Neural progenitor cell (in vitro differentiated cells): ENCODE results near the gene PAFAH1B1.

Experiments used
- EZH2 ChIP-seq: fragments of 200-600 bp; sonication (generic); IDR thresholded peaks from 2 replicates; pipeline ENCODE4 v1.6.1; 2017; ENCODE audit warnings: antibody characterized with exemption, mild to moderate bottlenecking, moderate library complexity
- EZH2phosphoT487 ChIP-seq: fragments of 200-600 bp; sonication (generic); IDR thresholded peaks from 2 replicates; pipeline ENCODE4 v1.6.1; 2017; ENCODE audit warnings: antibody characterized with exemption
- TF ChIP-seq, protein P1 (sequence below): fragments of 200-600 bp; sonication (generic); IDR thresholded peaks from 2 replicates; pipeline ENCODE4 v1.5.1; 2017; ENCODE audit warnings: antibody characterized with exemption, mild to moderate bottlenecking

DNA sequence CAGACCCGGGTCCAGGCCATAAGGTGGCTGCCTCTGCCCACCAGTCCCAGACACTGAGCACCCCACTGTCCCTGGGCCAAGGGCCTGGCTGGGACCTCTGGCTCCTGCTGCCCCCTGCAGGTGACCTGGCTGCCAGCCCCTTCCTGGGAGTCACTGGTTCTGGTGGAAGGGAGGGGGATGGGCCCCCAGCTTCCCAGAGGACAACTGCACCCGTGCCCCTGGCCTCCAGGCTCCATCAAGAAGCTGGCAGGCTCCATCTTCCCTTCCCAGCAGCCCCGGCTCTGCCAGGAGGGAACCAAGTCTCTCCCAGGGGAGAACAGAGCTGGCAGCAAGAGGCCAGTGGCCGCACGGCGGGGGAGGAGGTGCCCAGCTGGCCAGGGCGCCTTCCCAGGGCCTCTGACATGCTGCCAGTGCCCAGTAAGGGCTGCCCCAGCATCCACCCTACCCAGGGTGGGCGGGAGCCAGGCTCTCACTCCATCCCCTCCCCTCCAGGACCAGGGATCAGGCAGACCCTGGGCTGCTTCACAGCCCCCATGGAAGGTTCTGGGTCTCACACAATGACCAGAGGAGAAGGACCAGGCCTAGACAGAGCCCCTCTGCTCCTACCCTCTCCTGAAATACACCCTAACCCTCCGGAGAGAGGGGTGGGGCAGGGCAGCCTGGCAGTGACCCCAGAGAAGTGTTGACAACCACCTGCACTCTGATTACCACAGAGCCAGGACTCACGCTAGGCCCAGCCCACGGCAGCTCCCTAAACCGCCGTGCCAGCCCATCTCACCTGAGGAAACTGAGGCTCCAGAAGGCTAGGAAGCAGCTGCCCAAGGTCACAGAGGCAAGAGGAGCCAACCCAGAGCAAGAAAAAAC is 114.5 kb downstream of the PAFAH1B1 start:
- TF ChIP-seq EZH2: no peak
- TF ChIP-seq, protein P1, sequence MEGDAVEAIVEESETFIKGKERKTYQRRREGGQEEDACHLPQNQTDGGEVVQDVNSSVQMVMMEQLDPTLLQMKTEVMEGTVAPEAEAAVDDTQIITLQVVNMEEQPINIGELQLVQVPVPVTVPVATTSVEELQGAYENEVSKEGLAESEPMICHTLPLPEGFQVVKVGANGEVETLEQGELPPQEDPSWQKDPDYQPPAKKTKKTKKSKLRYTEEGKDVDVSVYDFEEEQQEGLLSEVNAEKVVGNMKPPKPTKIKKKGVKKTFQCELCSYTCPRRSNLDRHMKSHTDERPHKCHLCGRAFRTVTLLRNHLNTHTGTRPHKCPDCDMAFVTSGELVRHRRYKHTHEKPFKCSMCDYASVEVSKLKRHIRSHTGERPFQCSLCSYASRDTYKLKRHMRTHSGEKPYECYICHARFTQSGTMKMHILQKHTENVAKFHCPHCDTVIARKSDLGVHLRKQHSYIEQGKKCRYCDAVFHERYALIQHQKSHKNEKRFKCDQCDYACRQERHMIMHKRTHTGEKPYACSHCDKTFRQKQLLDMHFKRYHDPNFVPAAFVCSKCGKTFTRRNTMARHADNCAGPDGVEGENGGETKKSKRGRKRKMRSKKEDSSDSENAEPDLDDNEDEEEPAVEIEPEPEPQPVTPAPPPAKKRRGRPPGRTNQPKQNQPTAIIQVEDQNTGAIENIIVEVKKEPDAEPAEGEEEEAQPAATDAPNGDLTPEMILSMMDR: peak; percentile 66
- TF ChIP-seq EZH2phosphoT487: no peak
